Inferior parietal cortex (tissue), 1 donor: ENCODE results near the gene ZCCHC8.
"Not testable (repeated sequence)": the region's sequence is repeated elsewhere in the genome, so short reads cannot be mapped to it uniquely, and the experiment has no call there.

Experiments used
- DNase-seq: peaks from one replicate; pipeline ENCODE4 v3.0.0-alpha.2; 2016; ENCODE audit errors: extremely low spot score

Gene ZCCHC8

DNA sequence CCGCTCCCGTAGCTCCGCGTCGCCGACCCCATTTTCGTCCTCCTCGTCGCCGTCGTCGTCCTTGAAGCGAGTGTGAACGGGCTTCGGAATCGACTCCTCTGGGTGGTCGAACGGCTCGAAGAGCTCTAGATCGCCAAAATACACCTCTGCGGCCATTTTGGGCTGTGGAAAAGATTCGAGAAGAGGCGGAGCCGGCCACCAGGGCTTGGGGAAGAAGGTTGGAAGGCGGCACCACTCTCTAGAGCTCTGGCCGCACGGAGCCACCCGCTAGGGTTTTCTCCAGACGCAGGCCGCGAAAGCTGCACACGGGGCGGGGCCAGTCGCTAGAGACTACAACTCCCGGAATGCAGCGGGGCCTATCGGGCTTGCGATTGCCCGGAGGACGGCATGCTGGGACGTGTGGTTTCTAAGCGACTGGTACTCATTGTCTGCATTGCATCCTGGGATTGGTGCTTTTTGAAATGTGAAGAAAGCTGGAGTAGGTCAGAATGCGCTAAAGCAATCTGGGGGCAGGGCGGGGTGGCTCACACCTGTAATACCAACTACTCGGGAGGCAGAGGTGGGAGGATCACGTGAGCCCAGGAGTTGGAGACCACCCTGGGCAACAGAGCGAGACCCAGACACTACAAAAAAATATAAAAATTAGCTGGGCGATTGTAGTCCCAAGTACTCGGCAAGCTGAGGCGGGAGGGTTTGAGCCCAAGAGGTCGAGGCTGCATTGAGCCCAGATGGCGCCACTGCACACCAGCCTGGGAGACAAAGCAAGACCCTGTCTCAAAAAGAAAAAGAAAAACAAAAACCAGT, at the start of gene ZCCHC8:
Gene ZCCHC8 (minus strand): TSS at position 248 of the 804 bp plus-strand sequence. CDS start 92 bp downstream, at position 156.
- peak; percentile 98 for DNase-seq

DNA sequence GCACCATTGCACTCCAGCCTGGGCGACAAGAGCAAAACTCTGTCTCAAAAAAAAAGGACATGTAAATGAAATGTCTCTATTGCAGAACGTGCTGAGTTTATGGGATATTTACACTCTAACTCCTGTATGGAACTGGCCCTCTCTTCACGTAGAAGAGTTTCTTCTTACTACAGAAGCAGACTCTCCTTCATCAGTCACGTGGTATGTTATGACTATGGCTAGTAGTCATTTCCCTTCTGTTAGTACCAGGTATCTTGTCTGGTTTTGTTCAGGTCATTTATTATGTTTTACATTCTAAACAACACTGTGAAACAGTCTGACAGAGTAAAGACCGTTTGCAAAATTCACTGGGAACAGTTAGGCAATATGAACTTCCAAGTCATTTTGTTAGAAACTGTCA, 46.6 kb upstream of the ZCCHC8 start:
- no peak for DNase-seq

DNA sequence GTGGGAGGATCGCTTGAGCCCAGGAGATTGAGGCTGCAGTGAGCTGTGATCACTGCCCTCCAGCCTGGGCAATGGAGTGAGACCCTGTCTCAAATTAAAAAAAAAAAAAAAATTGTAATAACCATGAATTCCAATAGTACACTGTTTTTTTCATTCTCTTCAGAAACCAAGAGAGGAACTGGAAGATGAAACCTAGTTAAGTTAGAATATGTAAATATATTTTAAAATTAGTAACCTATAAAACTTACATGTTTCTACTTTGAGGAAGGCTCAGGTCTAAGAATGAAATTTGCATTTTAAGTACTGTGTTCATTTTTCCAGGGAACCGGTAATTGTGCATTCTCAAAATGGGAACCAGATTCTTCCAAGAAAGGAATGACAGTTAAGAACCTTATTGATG, 45.1 kb upstream of the ZCCHC8 start:
- DNase-seq = no peak

DNA sequence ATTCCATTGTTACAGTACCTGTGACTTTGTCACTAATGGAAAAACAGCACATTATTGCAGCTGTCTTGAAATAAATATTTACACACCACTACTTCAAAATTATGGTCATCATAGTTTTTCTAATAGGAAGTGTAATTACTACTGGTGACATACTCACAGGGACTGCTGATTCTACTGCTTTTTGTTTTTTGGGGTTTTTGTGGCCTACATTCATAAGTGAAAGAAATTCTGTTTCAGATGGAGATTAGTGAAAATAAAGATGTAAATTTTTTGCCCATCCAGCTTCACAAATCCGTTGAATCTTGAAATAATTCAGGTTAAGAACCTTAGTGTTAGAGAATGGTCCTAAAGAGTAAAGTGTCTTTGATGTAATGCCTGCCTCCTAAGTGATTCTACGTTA, 43.8 kb upstream of the ZCCHC8 start:
- no peak for DNase-seq

DNA sequence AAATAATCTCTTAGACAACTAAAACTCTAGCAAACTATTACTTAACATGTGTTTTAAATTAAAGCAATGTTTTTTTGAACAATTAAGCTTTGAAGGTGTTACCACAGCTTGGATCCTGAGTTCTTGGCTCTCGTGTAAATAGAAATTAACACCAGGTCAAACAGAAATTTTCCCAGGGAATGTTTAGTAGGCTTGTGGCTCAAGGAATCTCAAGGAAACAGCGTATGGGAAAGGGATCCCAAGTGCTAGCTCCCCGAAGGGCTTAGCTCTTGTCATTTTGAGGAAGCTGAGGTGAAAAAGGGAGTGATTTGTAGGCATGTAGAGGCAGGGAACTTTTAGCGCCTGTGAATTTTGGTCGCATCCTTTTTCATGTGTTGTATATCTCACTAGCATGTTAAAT, 37.8 kb upstream of the ZCCHC8 start:
- no peak for DNase-seq

DNA sequence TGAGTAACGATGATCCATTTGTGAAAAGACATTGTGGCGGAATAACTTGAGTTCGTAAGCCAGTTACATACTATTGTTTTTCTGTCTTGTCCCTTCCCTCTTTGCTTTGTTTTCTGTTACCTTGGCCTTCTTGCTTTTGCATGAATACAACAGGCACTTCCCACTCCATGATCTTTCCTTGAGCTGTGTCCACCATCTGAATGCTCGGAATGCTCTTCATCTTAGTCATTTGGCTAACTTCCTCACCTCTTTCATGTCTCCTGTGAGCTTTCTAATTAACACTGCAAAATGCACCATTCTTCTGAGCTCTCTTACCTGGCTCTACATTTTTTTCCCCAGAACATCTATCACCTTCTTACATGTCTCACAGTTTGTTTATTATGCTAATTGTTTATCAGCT, 36.3 kb upstream of the ZCCHC8 start:
- no peak for DNase-seq

DNA sequence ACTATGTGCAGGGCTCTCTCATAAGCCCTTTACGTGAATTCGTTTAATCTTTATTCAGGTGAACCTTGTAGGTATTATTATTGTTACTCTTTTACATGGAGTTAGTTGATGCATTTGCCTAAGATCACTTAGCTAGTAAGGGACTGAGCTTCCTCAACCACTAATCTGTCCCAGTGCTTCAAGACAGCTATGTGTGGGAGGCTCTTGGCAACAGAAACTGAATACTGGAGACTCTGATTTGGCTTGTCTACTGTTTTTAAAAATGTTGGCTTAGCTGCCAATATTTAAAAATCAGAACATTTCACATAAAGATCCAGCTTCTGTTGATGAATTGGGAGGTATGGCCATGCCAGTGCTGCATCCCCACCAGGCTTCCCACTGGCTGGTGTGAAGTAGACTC, 33.1 kb upstream of the ZCCHC8 start:
- peak; percentile 28 for DNase-seq

DNA sequence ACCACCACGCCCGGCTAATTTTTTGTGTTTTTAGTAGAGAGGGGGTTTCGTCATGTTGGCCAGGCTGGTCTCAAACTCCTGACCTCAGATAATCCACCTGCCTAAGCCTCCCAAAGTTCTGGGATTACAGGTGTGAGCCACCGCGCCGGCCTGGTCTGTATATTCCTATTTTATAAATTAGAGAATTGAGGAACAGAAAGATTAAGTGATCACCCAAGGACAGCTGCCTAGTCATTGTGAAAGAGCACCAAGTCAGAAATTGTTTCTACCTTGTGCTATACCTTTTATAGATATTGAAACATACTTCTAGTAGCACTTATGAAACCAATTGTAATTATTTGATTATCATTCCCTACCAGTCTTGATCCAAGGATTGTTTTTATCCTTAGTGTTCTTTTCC, 28.3 kb upstream of the ZCCHC8 start:
- DNase-seq = no peak

DNA sequence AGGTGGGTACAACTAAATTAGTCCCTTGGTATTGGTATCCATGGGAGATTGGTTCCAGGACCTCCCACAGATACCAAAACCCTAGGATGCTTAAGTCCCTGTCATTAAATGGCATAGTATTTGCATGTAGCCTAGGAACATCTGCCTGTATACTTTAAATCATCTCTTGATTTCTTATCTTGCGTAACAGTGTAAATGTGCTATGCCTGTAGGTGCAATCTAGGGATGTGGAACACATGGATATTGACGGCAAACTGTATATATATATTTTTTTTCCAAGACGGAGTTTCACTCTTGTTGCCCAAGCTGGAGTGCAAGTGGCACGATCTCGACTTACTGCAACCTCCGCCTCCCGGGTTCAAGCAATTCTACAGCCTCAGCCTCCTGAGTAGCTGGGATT, 27.9 kb upstream of the ZCCHC8 start:
- DNase-seq = no peak

DNA sequence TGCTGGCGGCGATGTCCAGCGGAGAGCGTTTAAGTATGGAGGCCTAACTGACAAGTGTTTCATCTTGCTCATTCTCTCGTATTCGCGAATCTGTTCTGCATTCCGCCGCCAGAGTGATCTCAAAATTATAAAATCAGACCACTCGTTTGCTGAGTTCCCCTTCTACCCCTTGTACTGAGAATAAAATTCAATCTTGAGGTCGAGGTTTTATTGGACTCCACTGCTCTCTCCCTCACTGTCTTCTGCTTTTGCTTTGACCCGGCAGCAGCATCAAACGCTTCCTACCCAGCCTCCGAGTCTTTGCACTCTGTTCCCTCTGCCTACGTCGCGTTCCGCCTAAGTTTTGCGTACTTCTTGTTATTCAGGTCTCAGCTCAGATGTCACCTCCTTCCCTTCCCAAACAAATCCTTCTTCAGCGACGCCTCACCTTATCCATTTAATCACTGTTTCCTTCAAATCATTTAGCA, 26.8 kb upstream of the ZCCHC8 start:
- peak; percentile 9 for DNase-seq

DNA sequence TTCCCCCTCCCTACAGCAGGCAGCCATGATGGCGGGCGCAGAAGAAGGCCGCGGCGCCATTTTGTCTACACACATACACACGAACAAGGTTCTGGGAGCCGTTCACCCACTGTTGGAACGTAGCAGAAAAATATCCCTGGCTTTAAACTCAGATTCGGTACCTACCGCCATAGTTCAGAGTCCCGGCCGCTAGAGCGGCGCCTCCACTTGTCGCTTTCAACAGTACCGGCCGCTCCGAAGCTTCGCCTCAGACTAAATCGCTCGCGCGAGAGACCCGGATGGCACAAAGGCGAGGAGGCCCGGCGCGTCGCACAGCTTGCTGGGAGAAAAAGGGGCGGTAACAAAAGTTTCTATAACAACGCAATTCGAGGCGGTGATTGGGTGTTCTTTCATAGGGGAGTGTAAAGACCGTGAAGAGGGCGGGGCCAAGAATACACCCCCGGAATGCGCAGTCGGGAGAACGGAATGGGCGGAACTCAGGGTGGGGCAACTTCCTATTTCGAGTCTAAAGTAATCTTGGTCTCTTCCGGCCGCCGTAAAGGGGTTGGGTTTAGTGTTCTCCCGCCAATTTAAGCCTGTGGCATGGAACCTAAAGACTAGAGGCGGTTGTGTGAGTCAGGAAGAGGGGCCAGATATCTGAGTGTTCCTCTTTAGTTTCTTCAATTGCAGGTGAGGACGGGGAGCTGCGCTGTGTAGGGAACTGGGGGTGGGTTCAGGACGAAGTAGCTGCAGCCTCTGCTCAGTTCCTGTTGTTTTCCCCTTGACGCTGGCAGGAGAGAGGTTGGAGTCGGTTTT, 26.1 kb upstream of the ZCCHC8 start, which contains the start of the genes KNTC1 and RSRC2:
Gene KNTC1 (plus strand): TSS at position 567 of the 795 bp plus-strand sequence. CDS start 2,815 bp downstream, outside the sequence.
Gene RSRC2 (minus strand): TSS at position 254 of the 795 bp plus-strand sequence. CDS start 83 bp downstream, at position 171.
- DNase-seq = peak; percentile 100

DNA sequence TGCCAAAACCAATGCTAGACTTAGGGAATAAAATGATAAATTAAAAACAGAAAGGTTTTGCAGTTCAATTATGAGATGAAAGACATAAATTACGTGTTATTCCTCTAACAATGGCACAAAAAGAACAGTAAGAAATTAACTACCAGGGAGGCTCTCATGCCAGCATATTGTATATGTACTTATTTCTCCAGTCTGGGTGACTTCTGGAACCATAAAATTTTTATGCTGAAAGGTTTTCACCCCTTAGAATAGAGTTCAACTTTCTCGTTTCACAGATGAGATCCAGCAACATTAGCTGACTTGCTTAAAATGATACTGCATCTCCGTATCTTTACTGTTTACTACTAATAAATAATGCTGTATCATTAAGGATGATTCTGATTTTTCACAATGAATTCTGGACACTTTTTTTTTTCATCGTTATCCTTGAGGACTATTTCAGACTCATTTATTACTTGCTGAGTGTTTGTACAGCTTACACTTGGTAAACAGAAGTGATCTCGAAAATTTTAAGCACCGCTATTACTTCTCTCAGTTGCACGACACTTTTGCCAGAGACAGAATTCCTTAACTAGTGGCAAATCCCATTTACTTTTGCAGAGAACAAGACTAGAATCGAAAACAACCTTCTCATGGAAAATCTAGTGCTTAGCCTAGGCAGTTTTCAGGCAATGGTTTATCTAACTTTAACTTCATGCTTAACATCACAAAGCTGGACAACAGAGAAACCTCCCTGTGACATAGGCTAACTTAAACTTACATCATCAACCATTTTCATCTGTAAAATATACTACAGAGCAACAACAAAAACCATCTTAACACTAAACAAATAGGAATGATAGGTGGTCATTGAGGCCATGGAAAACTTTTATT, 23.4 kb upstream of the ZCCHC8 start:
- no peak for DNase-seq

DNA sequence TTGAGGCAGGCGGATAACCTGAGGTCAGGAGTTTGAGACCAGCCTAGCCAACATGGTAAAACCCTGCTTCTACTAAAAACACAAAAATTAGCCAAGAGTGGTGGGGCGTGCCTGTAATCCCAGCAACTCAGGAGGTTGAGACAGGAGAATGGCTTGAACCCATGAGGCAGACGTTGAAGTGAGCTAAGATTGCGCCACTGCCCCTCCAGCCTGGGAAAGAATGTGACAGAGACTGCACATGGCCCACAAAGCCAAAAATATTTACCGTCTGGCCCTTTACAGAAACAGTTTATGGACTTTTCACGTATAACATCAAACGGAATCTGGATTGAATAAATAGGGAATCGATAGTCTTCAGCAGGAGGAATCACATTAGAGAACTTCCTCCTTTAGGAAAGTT, 22.5 kb upstream of the ZCCHC8 start:
- DNase-seq = no peak

DNA sequence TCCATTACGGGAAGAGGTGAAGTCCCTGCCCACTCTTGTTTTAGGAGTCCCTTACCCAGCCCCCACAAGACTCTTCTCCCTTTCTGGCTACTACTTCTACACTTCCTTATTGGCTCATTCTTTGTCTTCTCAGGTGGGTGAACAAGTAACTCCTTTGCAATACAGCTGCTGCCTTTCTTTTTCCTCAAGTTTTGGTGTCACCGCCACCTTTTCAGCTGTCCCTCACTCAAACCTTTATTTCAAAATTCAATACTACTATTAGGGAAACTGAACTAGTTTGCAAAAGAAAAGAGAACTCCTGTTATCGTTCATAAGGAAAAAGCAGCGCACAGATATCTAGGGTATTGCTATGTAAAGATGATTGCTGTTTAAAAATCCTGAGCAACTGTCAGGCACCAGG, 19.9 kb upstream of the ZCCHC8 start:
- DNase-seq = no peak

DNA sequence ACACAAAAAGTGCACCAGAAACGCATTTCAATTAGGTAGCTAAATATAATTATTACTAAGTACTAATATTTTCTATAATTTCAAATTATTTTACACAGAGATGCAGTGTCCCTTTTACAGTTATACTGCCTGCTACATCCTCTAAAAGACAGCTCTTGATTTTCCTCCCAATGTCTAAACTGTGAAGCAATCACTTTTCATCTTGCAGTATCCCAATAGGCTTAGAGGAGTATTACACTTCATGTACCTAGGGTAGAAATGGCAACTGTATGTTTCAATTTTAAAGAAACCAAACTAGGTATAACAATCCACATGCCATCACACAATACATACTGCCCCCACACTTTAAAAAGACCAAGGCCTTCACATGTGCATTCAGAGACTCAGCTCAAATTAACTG, 18.7 kb upstream of the ZCCHC8 start:
- no peak for DNase-seq

DNA sequence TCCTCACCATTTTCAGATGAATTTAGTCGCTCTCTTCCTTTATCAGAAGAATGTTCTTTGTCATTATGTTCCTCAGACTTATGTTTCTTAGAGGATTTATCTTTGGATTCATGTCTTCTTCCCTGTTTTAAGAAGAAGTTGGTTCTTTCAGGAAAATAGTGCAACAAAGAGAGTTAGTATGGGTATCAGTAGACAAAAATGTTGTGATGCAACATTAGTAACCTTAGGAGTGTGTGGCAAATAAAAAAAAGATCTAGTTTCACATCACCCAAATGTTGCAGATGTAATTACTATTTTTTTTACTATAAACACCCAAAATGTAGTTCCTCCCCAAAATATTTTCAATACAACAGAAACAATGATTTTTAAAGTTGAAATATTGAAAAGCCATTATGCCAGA, 18.2 kb upstream of the ZCCHC8 start:
- no peak for DNase-seq

DNA sequence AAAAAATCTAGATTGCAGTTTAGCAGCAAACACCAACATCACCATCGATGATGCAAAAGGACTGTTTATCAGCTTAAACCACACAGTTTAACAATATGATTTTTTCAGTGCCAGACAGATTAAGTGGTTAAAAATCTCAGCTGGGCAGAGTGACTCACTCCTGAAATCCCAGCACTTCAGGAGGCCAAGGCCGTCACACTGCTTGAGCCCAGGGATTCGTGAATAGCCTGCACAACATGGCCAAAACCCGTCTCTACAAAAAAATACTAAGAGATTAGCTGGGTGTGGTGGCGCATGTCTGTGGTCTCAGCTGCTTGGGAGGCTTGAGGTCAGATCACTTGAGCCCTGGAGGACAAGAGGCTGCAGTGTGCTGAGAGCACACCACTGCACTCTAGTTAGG, 17.1 kb upstream of the ZCCHC8 start:
- DNase-seq = no peak

DNA sequence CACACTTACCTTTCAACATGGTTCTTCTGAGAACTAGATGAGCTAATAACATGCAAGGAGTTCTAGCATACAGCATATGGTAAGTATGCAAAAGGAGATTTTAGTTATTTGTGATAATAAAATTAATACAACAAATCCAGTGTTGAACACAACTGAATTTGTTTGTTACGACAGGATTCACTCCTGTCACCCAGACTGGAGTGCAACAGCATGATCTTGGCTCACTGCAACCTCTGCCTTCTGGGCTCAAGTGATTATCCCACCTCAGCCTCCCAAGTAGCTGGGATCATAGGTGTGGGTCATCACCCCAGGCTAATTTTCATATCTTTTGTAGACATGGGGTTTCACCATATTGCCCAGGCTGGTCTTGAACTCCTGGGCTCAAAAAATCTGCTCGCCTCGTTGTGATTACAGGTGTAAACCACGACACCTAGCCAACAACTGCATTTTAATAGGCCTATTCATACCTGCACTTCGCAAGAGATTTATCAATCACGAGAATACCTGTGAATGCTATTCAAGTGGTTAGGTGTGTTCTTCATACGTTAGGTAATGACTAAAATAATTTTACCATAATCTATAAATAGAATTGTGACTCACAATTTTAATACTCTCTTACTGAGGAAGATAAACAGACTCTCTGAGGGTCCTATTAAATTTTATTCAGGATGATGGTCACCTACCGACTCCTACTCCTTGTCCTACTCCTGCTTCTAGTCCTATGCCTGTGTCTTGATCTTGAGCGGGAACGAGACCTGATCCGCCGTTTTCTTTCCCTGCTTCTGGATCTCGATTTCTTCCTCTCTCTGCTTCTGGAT, 16.0 kb upstream of the ZCCHC8 start:
- DNase-seq = no peak

DNA sequence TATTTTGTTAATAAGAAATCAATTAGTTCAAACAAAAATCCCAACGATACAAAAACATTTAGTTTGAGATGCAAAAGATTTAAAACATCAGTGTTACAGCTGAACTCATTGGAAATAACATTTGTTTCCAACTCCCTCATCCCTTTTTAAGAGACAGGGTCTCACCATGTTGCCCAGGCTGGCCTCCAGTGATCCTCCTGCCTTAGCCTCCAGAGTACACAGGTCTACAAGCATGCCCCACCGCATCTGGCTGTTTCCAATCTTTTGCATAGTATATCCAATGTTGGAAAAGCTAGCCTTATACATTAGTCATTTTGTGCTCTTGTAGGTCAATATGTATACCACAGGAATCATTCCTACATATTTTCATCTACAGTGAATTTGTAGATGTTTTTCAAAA, 14.5 kb upstream of the ZCCHC8 start:
- no peak for DNase-seq

DNA sequence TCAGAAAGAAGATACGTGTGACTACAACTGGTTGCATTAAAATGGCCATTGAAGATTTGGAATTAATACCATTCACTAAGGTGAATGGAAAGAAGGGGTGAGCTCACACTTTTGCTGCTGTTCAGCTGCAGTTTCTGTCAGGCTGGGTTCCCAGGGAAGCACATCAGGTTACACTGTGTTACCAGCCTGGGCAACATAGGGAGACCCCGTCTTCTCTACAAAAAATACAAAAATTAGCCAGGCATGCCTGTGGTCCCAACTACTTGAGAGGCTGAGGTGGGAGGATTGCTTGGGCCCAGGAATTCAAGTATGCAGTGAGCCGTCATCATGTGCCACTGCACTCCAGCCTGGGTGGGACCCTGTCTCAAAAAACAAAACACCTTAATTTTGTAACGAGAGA, 12.9 kb upstream of the ZCCHC8 start:
- no peak for DNase-seq

DNA sequence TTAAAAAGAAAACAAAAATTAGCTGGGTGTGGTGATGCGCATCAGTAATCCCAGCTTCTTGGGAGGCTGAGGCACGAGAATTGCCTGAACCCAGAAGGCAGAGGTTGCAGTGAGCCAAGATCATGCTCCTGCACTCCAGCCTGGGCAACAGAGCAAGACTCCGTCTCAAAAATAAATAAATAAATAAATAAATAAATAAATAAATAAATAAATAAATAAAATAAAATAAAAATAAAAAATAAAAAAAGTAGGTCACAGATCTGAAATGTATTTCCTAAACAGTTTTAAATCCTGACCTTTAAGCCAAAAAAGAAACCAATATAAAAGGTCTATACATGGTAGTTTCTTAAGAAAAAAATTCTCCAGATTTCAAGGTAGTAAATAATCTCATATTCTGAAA, 12.3 kb upstream of the ZCCHC8 start:
- DNase-seq = not testable (repeated sequence)
